ENCODE measurements around the gene SHFL.

The SHFL gene

GRCh38 chr19:10112895-10113591 is 26.9 kb downstream of the SHFL start (continued):
- TF ChIP-seq ZNF677 (tag by site-specific recombination; IDR thresholded peaks at IDR 0.05) (no peak), PBX3 (CRISPR knock-in tag; IDR thresholded peaks at IDR 0.05) (peak; percentile 52; the same call in 1 of the 2 replicates), ZBTB1 (tag by site-specific recombination; IDR thresholded peaks at IDR 0.05) (no peak), ZNF138 (tag by site-specific recombination; IDR thresholded peaks at IDR 0.05; ENCODE audit: borderline replicate concordance) (no peak), ZSCAN30 (tag by site-specific recombination; IDR thresholded peaks at IDR 0.05) (peak; percentile 33; the same call in 1 of the 2 replicates), SP7 (tag by site-specific recombination; IDR thresholded peaks at IDR 0.05) (peak; percentile 43; the same call in 1 of the 2 replicates), INSM2 (tag by site-specific recombination; IDR thresholded peaks at IDR 0.05) (no peak), SALL2 (tag by site-specific recombination; IDR thresholded peaks at IDR 0.05; ENCODE audit: borderline replicate concordance) (no peak)

- CTCF ChIA-PET: interaction anchor here (0.6 to 2.0 kb wide), 9 partner anchors 9 to 183 kb away, joined by 3 to 27 read pairs (median 3); no protein-coding TSS in a partner anchor
- POLR2A ChIA-PET: interaction anchor here (2.0 to 3.7 kb wide), 3 partner anchors 7 to 18 kb away, joined by 5 to 25 read pairs (median 14); partner anchors contain the start of genes ANGPTL6 and PPAN
- no peak overlapping the region for H3K4me3 ChIP-seq (ENCODE audit: low read depth, low read length)
- H3K36me3 ChIP-seq (ENCODE audit: control insufficient read depth in 2 of 2, insufficient read depth in 1 of 2, low read length in 2 of 2): peaks cover 20 to 88% of the 10 kb centered on the region in 2 experiments
- no peak for TF ChIP-seq TRIM28 (IDR thresholded peaks at IDR 0.05; ENCODE audit: borderline replicate concordance, low read length)
- H3K4me1 ChIP-seq (ENCODE audit: control insufficient read depth, insufficient read depth, low read length): no peaks in the 10 kb centered on the region
- H3K27ac ChIP-seq (ENCODE audit: extremely low read depth, low read depth, low read length): no peak overlapping the region
- no peaks in the 10 kb centered on the region for H3K9me3 ChIP-seq (ENCODE audit: control insufficient read depth, insufficient read depth, low read depth, low read length)
These were observed 27.5 kb downstream of the SHFL start for GRCh38 chr19:10113592-10113963.

GRCh38 chr19:10113964-10114650 is 28.0 kb downstream of the SHFL start:
- no peak overlapping the region for H3K4me3 ChIP-seq (ENCODE audit: low read depth, low read length)
- no peak overlapping the region for H3K27ac ChIP-seq (ENCODE audit: extremely low read depth, low read depth, low read length)
- CTCF ChIA-PET: interaction anchor here (1.0 to 2.0 kb wide), 5 partner anchors 11 to 183 kb away, joined by 3 to 27 read pairs (median 4); no protein-coding TSS in a partner anchor
- POLR2A ChIA-PET: interaction anchor here (0.6 to 3.7 kb wide), 5 partner anchors 8 to 48 kb away, joined by 4 to 25 read pairs (median 5); partner anchors contain the start of genes ANGPTL6 and PPAN
- no peaks in the 10 kb centered on the region for H3K4me1 ChIP-seq (ENCODE audit: control insufficient read depth, insufficient read depth, low read length)
- no peaks in the 10 kb centered on the region for H3K9me3 ChIP-seq (ENCODE audit: control insufficient read depth, insufficient read depth, low read depth, low read length)
- H3K36me3 ChIP-seq (ENCODE audit: control insufficient read depth in 2 of 2, insufficient read depth in 1 of 2, low read length in 2 of 2): peaks cover 14 to 88% of the 10 kb centered on the region in 2 experiments
- no peak for TF ChIP-seq ZNF132 (tag by site-specific recombination; IDR thresholded peaks at IDR 0.05; ENCODE audit: borderline replicate concordance)
- 0 out of 2 replicates have a peak, but pooled peaks have one; percentile 27 for TF ChIP-seq ZNF776 (tag by site-specific recombination; IDR thresholded peaks at IDR 0.05; ENCODE audit: borderline replicate concordance)
- TF ChIP-seq HIC1 (tag by site-specific recombination; IDR thresholded peaks at IDR 0.05): peak; percentile 60
- TF ChIP-seq ZBTB6 (tag by site-specific recombination; IDR thresholded peaks at IDR 0.05): peak; percentile 79; the same call in 1 of the 2 replicates
- no peak for TF ChIP-seq ZNF211 (tag by site-specific recombination; IDR thresholded peaks at IDR 0.05; ENCODE audit: low read depth)
- no peak for TF ChIP-seq ZNF138 (tag by site-specific recombination; IDR thresholded peaks at IDR 0.05; ENCODE audit: borderline replicate concordance)
- 0 out of 2 replicates have a peak, but pooled peaks have one; percentile 20 for TF ChIP-seq ZSCAN30 (tag by site-specific recombination; IDR thresholded peaks at IDR 0.05)
- TF ChIP-seq ZNF843 (tag by site-specific recombination; IDR thresholded peaks at IDR 0.05): no peak
- 0 out of 2 replicates have a peak, but pooled peaks have one; percentile 22 for TF ChIP-seq ZBTB44 (tag by site-specific recombination; IDR thresholded peaks at IDR 0.05)
- no peak for TF ChIP-seq ZBTB8A (tag by site-specific recombination; IDR thresholded peaks at IDR 0.05)
- TF ChIP-seq ZNF398 (tag by site-specific recombination; IDR thresholded peaks at IDR 0.05): no peak

Data from HEK293 (cell line).